Measurements from ENCODE around the gene GNA12.
"Not testable (repeated sequence)": the region's sequence is repeated elsewhere in the genome, so short reads cannot be mapped to it uniquely, and the experiment has no call there.

The GNA12 gene

DNA sequence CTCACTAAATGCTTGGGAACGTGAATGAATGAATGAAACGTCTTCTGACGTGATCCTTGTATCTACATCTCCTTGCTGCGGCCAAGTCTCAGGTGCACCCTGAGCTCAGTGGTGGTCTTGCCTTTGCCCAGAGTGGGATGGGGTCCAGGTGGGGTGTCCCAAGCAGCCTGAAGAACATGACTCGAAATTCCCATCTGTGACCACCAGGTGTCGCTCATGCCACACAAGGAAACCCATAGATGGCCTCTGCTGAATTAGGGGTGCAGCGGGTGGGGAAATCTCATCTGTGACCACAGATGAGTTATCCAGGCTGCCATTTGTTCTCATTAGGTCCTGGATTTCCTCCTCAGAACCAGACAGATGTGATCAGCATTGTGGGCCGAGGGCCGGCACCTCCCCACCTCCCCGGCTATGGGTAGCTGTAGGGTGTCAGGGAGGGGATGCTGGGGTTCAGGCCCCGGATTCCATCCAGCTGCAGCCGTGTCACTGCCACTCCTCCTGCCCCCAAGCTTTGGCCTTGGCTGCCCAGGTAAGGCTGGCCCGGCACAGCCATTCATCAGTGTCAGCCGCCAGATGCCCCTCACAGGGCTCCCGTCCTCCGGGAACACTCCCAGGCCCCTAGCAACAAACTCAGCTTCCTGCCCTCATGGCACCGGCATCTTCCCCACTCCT is 21.0 kb upstream of the GNA12 start:
- DNase-seq (ENCODE audit: low read depth in 2 of 2): peak; percentile 52 to 56

GRCh38 chr7:2864204-2864985 is 20.3 kb upstream of the GNA12 start:
- DNase-seq (ENCODE audit: low read depth in 2 of 2): no peak

DNA sequence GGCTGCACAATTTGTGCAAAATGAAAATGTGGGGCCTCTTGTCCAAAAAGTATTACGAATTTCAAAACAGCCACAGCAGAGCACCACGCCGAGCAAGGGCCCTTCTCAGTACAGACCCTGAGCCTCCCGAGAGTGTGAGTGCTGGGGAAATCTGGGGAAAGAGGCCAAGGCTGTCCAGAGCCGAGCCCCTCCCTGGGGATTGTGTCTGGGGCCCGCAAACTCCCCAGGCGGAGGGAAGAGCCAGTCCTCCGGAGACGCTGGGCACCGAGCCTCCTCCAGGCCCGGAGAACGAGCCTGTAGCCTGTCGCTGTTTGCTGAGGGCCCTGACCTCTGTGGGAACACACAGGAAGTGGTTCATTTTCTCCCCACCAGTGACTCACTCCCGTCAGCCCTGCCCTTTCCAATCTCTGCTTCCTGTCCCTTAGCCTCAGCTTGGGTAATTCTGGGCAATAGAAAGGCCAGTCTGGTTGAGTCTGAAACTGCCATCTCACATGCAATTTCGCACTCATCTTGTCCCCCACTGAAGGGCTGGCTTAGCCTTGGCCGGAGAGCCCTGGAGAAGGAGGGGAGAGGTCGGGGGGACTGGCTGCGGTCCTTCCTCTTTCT is 19.5 kb upstream of the GNA12 start:
- DNase-seq (ENCODE audit: low read depth in 2 of 2): peak; percentile 76 to 78

DNA sequence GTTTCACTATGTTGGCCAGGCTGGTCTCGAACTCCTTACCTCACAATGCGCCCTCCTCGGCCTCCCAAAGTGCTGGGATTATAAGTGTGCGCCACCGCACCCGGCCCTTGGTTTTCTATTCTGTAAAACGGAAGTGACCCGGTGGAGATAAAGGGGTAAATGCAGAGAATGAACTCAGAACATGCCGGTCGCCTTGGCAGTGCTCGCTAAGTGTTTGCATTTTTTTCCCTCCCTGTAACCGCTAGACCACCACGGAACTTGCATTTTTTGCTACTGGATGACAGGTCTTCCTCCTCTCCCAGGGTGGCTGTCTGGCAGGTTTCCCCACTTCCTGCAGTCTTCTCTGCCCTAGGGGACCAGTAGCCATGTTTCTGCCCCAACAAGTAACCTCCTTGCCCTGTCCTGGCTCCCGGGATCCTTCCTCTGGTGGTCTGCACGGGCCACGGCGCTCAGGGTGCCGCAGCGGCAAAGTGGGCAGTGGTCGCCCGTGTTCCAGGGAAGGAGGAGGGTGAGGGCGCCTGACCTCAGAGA is 18.8 kb upstream of the GNA12 start:
- no peak for DNase-seq (ENCODE audit: low read depth in 2 of 2)

DNA sequence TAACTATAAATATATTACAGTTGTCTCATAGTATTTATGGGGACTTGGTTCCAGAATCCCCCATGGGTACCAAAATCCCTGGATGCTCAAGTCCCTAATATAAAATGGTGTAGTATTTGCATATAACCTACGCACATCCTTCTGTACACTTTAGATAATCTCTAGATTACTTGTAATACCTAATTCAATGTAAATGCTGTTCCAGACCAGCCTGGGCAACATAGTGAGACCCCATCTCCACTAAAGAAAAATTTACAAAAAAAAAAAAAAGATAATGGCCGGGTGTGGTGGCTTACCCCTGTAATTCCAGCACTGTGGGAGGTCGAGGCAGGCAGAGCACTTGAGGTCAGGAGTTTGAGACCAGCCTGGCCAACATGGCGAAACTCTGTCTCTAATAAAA is 17.4 kb upstream of the GNA12 start:
- DNase-seq (ENCODE audit: low read depth in 2 of 2): no peak

DNA sequence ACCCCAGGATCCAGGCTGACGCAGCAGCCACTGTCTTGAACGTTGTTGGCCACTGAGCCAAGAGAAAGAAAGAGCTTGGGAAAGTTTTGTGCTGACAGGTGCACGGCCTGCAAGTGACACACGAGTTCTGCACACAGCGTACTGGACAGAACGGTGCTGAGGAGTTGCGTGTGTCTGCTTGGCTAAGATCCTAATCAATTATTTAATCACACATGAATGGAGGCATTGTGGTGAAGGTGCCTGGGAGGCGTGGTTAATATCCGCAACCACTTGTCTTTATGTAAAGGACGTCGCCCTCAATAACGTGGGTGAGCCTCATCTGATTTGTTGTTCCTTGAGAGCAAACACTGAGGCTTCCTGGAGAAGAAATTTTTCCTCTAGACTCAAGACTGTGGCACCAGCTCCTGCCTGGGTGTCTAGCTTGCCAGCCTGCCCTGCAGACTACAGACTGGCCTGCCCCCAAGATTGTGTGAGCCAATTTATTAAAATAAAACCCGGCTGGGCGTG is 16.6 kb upstream of the GNA12 start:
- DNase-seq (ENCODE audit: low read depth in 2 of 2): no peak

- DNase-seq (ENCODE audit: low read depth in 2 of 2): no peak
These were observed 15.8 kb upstream of the GNA12 start for GRCh38 chr7:2859952-2860351.

DNA sequence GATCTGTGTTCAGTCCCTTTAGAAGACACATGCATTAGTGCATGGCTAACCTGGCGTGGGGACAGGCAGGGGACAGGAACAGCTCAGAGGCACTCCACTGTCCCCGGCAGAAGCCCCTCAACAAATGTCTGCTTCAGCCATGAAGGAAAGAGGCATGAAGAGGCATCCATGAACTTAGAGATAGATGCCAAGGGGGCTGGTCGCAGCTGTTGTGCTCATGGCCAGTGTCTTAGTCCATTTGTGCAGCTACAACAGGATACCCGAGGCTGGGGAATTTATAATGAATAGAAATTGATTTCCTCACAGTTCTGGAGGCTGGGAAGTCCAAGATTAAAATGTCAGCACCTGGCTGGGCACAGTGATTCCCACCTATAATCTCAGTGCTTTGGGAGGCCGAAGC is 14.5 kb upstream of the GNA12 start:
- DNase-seq (ENCODE audit: low read depth in 2 of 2): no peak

- no peak for DNase-seq (ENCODE audit: low read depth in 2 of 2)
These were observed 12.5 kb upstream of the GNA12 start for GRCh38 chr7:2856388-2857169.

- DNase-seq (ENCODE audit: low read depth in 2 of 2): no peak
These were observed 11.3 kb upstream of the GNA12 start for GRCh38 chr7:2855386-2855785.

- not testable (repeated sequence) for DNase-seq (ENCODE audit: low read depth in 2 of 2)
These were observed 9.4 kb upstream of the GNA12 start for GRCh38 chr7:2853552-2853951.

DNA sequence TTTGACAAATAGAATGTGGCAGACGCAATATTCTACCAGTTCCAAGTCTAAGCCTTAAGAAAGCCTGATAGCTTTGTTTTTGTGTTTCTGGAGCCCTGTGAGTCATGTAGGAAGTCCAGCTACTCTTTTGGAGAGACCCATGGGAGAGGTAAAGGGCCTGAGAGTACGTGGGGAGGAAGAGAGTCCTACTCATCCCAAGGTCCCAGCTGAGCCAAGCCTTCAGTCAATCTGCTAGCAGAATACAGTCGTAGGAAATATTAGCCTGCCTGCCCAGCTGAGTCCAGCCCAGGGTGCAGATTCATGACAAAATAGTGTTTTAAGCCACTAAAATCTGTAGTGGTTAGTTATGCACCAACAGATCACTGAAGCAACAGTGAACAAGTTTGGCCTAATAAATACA is 9.0 kb upstream of the GNA12 start:
- DNase-seq (ENCODE audit: low read depth in 2 of 2): no peak

- DNase-seq (ENCODE audit: low read depth in 2 of 2): no peak
These were observed 7.4 kb upstream of the GNA12 start for GRCh38 chr7:2851497-2851896.

DNA sequence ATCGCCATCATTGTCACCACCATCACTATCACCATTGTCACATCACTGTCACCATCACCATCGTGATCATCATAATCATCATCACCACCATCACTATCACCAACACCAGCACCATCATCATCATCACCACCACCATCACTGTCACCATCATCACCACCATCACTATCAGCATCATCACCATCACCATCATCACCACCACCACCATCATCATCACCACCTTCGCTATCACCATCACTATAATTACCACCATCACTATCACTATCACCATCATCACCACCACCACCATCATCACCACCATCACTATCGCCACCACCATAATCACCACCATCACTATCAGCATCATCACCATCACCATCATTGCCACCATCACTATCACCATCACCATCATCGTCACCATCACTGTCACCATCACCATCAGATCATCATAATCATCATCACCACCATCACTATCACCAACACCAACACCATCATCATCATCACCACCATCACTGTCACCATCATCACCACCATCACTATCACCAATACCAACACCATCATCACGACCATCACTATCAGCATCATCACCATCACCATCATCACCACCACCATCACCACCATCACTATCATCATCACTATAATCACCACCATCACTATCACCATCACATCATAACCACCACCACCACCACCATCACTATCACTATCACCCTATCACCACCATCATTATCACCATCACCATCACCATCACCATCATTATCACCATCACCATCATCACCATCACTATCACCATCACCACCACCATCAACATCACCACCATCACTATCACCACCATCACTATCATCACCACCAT is 6.0 kb upstream of the GNA12 start:
- no peak for DNase-seq (ENCODE audit: low read depth in 2 of 2)

DNA sequence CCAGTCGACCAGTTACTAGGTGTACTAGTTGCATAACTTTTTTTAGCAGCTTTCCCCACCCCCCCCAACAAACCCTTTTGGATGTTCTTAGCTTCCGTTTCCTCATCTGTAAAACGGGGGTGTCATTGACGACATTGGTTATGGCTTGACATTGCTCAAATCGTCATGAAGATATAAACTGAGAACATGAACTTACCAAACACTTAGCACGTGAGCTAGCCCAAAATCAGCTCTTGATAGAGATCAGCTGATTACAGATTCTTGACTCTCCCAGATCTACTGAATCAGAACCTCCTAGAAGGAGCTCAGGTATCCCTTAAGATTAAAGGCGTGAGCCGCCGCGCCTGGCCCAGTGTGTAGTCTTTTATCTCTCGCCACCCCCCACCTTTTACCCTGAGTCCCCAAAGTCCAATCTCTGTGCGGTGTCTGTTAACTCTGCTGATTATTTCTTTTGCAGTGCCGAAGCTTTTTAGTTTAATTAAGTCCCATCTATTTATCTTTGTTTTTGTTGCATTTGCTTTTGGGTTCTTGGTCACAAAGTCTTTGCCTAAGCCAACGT is 1.0 kb upstream of the GNA12 start:
- no peak for DNase-seq (ENCODE audit: low read depth in 2 of 2)

DNA sequence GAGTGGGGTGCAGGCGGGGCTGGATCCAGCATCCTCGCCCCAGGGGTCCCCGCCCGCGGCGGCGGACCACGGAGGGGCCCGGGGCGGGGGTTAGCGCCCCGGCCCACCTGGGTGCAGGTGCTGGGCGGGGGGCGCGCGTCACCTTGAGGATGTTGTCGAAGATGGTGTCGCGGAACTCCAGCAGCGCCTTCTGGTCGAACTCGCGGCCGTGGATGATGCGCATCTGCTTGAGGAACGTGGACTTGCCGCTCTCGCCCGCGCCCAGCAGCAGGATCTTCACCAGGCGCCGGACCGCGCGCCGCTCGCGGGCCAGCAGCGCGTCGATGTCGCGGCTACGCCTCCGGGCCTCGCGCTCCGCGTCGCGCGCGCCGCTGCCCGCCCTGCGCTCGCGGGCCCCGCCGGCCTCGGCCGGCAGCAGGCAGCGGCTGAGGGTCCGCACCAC is 376 bp downstream of the GNA12 start:
- no peak for DNase-seq (ENCODE audit: low read depth in 2 of 2)

GRCh38 chr7:2843191-2843685 is 870 bp downstream of the GNA12 start:
- DNase-seq (ENCODE audit: low read depth in 2 of 2): no peak

DNA sequence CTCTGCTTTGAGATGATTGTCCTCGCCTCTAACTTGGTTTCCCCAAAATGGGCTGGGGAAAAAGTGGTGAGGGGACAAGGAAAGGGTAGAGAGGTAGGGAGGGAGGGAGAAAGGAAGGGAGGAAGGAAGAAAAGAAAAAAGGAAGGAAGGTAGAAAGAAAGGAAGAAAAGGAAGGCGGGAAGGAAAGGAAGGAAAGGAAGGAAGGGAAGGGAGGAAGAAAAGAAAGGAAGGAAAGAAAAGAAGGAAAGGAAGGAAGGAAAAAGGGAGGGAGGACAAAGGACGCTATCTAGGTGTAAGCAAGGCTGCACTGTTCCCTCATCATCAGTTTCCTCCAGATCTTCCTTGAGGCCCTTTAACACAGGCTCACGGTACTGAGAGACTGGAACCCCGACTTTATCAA is 2.2 kb downstream of the GNA12 start:
- DNase-seq (ENCODE audit: low read depth in 2 of 2): no peak

- DNase-seq (ENCODE audit: low read depth in 2 of 2): no peak
These were observed 3.6 kb downstream of the GNA12 start for GRCh38 chr7:2840458-2840857.

GRCh38 chr7:2838873-2839578 is 5.1 kb downstream of the GNA12 start:
- no peak for DNase-seq (ENCODE audit: low read depth in 2 of 2)
